ENCODE results near the gene VAV2. TPM values are rescaled to one million over a fixed set of nuclear protein-coding genes. Genes with fewer than 3 reads are reported as not detected.

VAV2 gene, protein sequence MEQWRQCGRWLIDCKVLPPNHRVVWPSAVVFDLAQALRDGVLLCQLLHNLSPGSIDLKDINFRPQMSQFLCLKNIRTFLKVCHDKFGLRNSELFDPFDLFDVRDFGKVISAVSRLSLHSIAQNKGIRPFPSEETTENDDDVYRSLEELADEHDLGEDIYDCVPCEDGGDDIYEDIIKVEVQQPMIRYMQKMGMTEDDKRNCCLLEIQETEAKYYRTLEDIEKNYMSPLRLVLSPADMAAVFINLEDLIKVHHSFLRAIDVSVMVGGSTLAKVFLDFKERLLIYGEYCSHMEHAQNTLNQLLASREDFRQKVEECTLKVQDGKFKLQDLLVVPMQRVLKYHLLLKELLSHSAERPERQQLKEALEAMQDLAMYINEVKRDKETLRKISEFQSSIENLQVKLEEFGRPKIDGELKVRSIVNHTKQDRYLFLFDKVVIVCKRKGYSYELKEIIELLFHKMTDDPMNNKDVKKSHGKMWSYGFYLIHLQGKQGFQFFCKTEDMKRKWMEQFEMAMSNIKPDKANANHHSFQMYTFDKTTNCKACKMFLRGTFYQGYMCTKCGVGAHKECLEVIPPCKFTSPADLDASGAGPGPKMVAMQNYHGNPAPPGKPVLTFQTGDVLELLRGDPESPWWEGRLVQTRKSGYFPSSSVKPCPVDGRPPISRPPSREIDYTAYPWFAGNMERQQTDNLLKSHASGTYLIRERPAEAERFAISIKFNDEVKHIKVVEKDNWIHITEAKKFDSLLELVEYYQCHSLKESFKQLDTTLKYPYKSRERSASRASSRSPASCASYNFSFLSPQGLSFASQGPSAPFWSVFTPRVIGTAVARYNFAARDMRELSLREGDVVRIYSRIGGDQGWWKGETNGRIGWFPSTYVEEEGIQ
- total RNA-seq (2022) = 29.4 and 30.7 TPM in 2 replicates
- Bru-seq, nascent RNA = percentile 59 among the genes with signal in this experiment
- BruChase-seq, experiment 1, labeled RNA remaining after a 6-hour chase = percentile 62 among the genes with signal in this experiment
- BruChase-seq, experiment 2, labeled RNA remaining after a 2-hour chase = percentile 61 among the genes with signal in this experiment
- long read RNA-seq, full-length matches to known transcripts = 7 of 25 reads
- long read RNA-seq, partial matches to known transcripts = 2 of 25 reads
- long read RNA-seq, other reads (novel, unspliced or antisense) = 16 of 25 reads

DNA sequence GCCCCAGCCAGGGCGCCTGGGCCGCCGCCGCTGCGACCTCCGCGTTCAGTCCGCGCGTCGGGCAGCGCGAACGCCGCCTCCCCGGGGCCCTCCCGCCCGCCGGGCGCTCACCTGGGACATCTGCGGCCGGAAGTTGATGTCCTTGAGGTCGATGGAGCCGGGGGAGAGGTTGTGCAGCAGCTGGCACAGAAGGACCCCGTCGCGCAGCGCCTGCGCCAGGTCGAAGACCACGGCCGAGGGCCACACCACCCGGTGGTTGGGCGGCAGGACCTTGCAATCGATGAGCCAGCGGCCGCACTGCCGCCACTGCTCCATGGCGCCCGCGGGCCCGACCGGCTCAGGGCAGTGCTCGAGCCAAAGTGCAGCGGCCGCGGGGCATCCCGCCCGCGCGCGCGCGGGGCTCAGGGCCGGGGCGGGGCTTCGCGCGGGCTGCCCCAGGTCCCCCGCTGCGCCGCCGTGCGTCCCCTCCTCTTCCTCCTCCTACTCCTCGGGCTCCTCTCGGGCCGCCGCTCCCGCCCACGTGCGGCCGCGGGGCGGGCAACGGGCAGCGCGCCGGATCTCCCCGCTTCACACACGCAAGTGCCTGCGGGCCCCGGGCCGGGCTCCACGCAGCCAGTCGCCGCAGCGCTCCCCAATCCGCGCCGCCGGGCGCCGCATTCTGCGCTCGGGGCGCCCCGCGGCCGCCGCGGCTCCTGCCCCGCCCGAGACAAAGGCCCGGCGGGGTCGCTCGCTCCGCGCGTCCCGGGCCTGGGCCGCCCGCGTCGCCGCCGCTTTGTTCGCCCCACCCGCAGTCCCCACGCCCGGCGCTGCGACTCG is at the start of gene VAV2:
VAV2 (minus strand) TSS at position 361 of the 816 bp plus-strand sequence; CDS start at position 315, 46 bp downstream.
- BruUV-seq (replicated peaks) = no TSS peak
- Mint-ChIP-seq H3K27me3 (ENCODE audit: unreplicated experiment) (peaks cover 4% of the 10 kb centered on the region), H3K36me3 (ENCODE audit: insufficient read depth, unreplicated experiment) (peaks cover 47% of the 10 kb centered on the region), H3K27ac (ENCODE audit: unreplicated experiment) (peak within 1 kb of the TSS; percentile 79), H3K4me1 (ENCODE audit: low read depth, unreplicated experiment) (peaks cover 13% of the 10 kb centered on the region), H3K4me3 (ENCODE audit: low read depth, unreplicated experiment) (peak within 1 kb of the TSS; percentile 86), H3K9me3 (ENCODE audit: low read depth, unreplicated experiment) (no peaks in the 10 kb centered on the region)
- TF ChIP-seq, protein P1, sequence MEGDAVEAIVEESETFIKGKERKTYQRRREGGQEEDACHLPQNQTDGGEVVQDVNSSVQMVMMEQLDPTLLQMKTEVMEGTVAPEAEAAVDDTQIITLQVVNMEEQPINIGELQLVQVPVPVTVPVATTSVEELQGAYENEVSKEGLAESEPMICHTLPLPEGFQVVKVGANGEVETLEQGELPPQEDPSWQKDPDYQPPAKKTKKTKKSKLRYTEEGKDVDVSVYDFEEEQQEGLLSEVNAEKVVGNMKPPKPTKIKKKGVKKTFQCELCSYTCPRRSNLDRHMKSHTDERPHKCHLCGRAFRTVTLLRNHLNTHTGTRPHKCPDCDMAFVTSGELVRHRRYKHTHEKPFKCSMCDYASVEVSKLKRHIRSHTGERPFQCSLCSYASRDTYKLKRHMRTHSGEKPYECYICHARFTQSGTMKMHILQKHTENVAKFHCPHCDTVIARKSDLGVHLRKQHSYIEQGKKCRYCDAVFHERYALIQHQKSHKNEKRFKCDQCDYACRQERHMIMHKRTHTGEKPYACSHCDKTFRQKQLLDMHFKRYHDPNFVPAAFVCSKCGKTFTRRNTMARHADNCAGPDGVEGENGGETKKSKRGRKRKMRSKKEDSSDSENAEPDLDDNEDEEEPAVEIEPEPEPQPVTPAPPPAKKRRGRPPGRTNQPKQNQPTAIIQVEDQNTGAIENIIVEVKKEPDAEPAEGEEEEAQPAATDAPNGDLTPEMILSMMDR (IDR thresholded peaks at IDR 0.05; ENCODE audit: unreplicated experiment) = no peak
- intact Hi-C loops (cut with micrococcal nuclease; ENCODE audit: unreplicated experiment) = loop anchor here (2.0 to 10.0 kb wide), 2 partner anchors 117 to 199 kb away; no protein-coding TSS in a partner anchor
- CTCF ChIA-PET = no interaction called here
- DNase-seq = peak; percentile 56

DNA sequence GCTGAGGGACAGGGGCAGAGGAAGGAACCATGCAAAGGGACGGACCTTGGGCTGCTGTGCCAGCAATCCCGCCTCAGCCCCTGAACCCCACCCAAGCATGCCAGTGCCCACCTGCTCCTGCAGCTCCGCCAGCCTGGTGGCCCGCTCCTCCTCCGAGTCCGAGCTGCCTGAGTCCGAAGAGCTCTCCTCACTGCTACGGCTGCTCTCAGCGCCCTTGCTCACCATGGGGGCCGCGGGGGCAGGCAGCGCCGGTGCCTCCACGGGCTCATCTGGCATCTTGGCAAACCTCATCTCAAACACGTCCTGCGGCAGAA is 49.5 kb upstream of the VAV2 start:
- CTCF ChIA-PET = interaction anchor here (0.6 kb wide), 1 partner anchor 57 kb away, joined by 3 read pairs; no protein-coding TSS in a partner anchor

DNA sequence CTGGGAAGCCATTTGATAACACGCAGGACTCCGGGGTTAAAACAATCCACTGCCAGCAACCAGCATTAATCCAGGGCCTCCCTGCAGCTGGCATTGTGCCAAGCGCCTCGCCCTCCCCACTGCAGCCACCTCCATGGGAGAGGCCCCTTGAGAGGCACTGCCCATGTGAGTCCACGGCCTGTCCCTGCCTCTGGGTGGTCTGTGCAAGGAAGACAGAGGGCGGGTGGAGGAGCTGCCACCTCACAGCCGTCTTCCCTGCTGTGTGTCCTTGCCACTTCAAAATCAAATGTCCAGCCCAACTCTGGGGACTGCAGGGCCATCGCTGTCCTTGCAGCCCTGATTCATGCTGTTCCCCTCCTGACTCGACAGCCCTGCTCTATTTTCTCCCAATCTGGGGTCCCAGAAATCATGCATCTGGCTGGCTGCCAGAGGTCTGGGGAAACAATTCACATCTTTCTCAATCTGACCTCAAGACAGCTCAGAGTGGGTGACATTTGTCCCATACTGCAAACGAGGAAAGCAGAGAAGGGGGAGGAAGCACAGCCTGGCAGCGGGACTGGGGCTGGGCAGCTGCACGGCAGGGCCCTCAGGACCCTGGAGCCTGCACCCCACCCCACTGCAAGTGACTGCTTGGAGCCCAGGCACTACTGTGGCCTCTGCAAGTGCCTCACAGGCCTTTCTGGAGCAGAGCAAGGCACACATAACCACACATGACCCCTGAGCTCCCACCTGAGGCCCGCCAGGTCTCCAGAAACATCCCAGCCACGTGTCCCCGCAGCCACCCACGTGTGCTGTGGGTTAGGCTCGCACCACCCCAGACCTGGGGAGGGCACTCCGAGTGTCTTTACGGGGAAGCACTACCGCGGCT is 48.9 kb upstream of the VAV2 start:
- DNase-seq = no peak
- no peaks in the 10 kb centered on the region for H3K4me1 Mint-ChIP-seq (ENCODE audit: low read depth, unreplicated experiment)
- no peaks in the 10 kb centered on the region for H3K27me3 Mint-ChIP-seq (ENCODE audit: unreplicated experiment)
- intact Hi-C loops (cut with micrococcal nuclease; ENCODE audit: unreplicated experiment) = no loop called here
- no peak overlapping the region for H3K27ac Mint-ChIP-seq (ENCODE audit: unreplicated experiment)
- peaks cover 33% of the 10 kb centered on the region for H3K36me3 Mint-ChIP-seq (ENCODE audit: insufficient read depth, unreplicated experiment)
- H3K9me3 Mint-ChIP-seq (ENCODE audit: low read depth, unreplicated experiment) = no peaks in the 10 kb centered on the region
- TF ChIP-seq, protein P1 (IDR thresholded peaks at IDR 0.05; ENCODE audit: unreplicated experiment) = no peak
- CTCF ChIA-PET = interaction anchor here (0.7 kb wide), 1 partner anchor 331 kb away, joined by 3 read pairs; no protein-coding TSS in a partner anchor
- BruUV-seq (replicated peaks) = no TSS peak
- no peak overlapping the region for H3K4me3 Mint-ChIP-seq (ENCODE audit: low read depth, unreplicated experiment)

More for the DNA sequence above, 49.5 kb upstream of the VAV2 start:
- Mint-ChIP-seq H3K27me3 (ENCODE audit: unreplicated experiment) (no peaks in the 10 kb centered on the region), H3K9me3 (ENCODE audit: low read depth, unreplicated experiment) (no peaks in the 10 kb centered on the region), H3K36me3 (ENCODE audit: insufficient read depth, unreplicated experiment) (peaks cover 27% of the 10 kb centered on the region), H3K4me1 (ENCODE audit: low read depth, unreplicated experiment) (no peaks in the 10 kb centered on the region), H3K27ac (ENCODE audit: unreplicated experiment) (no peak overlapping the region), H3K4me3 (ENCODE audit: low read depth, unreplicated experiment) (no peak overlapping the region)
- TF ChIP-seq, protein P1 (IDR thresholded peaks at IDR 0.05; ENCODE audit: unreplicated experiment) = no peak
- no peak for DNase-seq
- BruUV-seq (replicated peaks) = no TSS peak
- intact Hi-C loops (cut with micrococcal nuclease; ENCODE audit: unreplicated experiment) = no loop called here

Data from Calu3 (cell line).